Measurements from ENCODE around the gene BRIP1.

Gene BRIP1

GRCh38 chr17:61733021-61733420 is 130.3 kb downstream of the BRIP1 start:
- Histone ChIP-seq H2BK5ac (ENCODE audit: low read depth, low read length, poor library complexity) (no peak overlapping the region), H3K79me1 (ENCODE audit: low read length) (no peaks in the 10 kb centered on the region), H3K4me2 (ENCODE audit: low read length) (no peak overlapping the region), H3K23ac (ENCODE audit: low read length) (no peak overlapping the region), H2BK120ac (ENCODE audit: insufficient read depth, low read length, poor library complexity) (no peak overlapping the region), H3K4ac (ENCODE audit: low read depth, low read length) (no peak overlapping the region), H3K9ac (ENCODE audit: low read length) (no peak overlapping the region), H3K27me3 (ENCODE audit: insufficient read depth, low read length) (no peaks in the 10 kb centered on the region), H3K79me2 (ENCODE audit: control insufficient read depth, insufficient read depth, low read length, poor library complexity) (no peaks in the 10 kb centered on the region), H2AK5ac (ENCODE audit: low read length) (no peak overlapping the region), H3K4me3 (ENCODE audit: low read depth, low read length) (no peak overlapping the region), H4K8ac (ENCODE audit: low read depth, low read length) (no peak overlapping the region), H3K18ac (ENCODE audit: low read length) (no peak overlapping the region), H2BK12ac (ENCODE audit: low read length) (no peak overlapping the region), H3K4me1 (ENCODE audit: control insufficient read depth in 1 of 2, insufficient read depth in 2 of 2, low read length in 2 of 2) (no peaks in the 10 kb centered on the region), H3K14ac (ENCODE audit: low read length) (no peak overlapping the region), H2AFZ (ENCODE audit: insufficient read depth, low read length, poor library complexity) (no peak overlapping the region), H3K9me3 (ENCODE audit: insufficient read depth, low read depth, low read length) (no peaks in the 10 kb centered on the region), H3K27ac (ENCODE audit: low read depth, low read length) (no peak overlapping the region), H4K12ac (ENCODE audit: low read depth, low read length) (no peak overlapping the region), H4K91ac (ENCODE audit: low read depth, low read length) (no peak overlapping the region), H3K36me3 (ENCODE audit: control insufficient read depth in 1 of 2, insufficient read depth in 2 of 2, low read length in 2 of 2) (peaks cover 2 to 4% of the 10 kb centered on the region in 2 experiments)
- no CpG with 5 or more reads among the region's 5 CpGs for WGBS (ENCODE audit: extremely low coverage, insufficient coverage, insufficient read length)
- no peak for DNase-seq

GRCh38 chr17:61732169-61732568 is 131.2 kb downstream of the BRIP1 start:
- Histone ChIP-seq H2BK120ac (ENCODE audit: insufficient read depth, low read length, poor library complexity) (no peak overlapping the region), H3K9me3 (ENCODE audit: insufficient read depth, low read depth, low read length) (no peaks in the 10 kb centered on the region), H3K79me2 (ENCODE audit: control insufficient read depth, insufficient read depth, low read length, poor library complexity) (no peaks in the 10 kb centered on the region), H3K4me2 (ENCODE audit: low read length) (no peak overlapping the region), H3K27me3 (ENCODE audit: insufficient read depth, low read length) (no peaks in the 10 kb centered on the region), H3K27ac (ENCODE audit: low read depth, low read length) (no peak overlapping the region), H3K18ac (ENCODE audit: low read length) (no peak overlapping the region), H3K4ac (ENCODE audit: low read depth, low read length) (no peak overlapping the region), H3K23ac (ENCODE audit: low read length) (no peak overlapping the region), H4K12ac (ENCODE audit: low read depth, low read length) (no peak overlapping the region), H3K9ac (ENCODE audit: low read length) (no peak overlapping the region), H4K8ac (ENCODE audit: low read depth, low read length) (no peak overlapping the region), H2BK5ac (ENCODE audit: low read depth, low read length, poor library complexity) (no peak overlapping the region), H3K4me1 (ENCODE audit: control insufficient read depth in 1 of 2, insufficient read depth in 2 of 2, low read length in 2 of 2) (no peaks in the 10 kb centered on the region), H2AFZ (ENCODE audit: insufficient read depth, low read length, poor library complexity) (no peak overlapping the region), H2AK5ac (ENCODE audit: low read length) (no peak overlapping the region), H3K36me3 (ENCODE audit: control insufficient read depth in 1 of 2, insufficient read depth in 2 of 2, low read length in 2 of 2) (peaks cover 0 to 4% of the 10 kb centered on the region in 2 experiments), H4K91ac (ENCODE audit: low read depth, low read length) (no peak overlapping the region), H3K14ac (ENCODE audit: low read length) (no peak overlapping the region), H3K79me1 (ENCODE audit: low read length) (no peaks in the 10 kb centered on the region), H2BK12ac (ENCODE audit: low read length) (no peak overlapping the region), H3K4me3 (ENCODE audit: low read depth, low read length) (no peak overlapping the region)
- no CpG with 5 or more reads among the region's 3 CpGs for WGBS (ENCODE audit: extremely low coverage, insufficient coverage, insufficient read length)
- DNase-seq: no peak

GRCh38 chr17:61731330-61731729 is 132.0 kb downstream of the BRIP1 start:
- no peaks in the 10 kb centered on the region for H3K79me2 ChIP-seq (ENCODE audit: control insufficient read depth, insufficient read depth, low read length, poor library complexity)
- no peaks in the 10 kb centered on the region for H3K4me1 ChIP-seq (ENCODE audit: control insufficient read depth in 1 of 2, insufficient read depth in 2 of 2, low read length in 2 of 2)

GRCh38 chr17:61729690-61730268 is 133.5 kb downstream of the BRIP1 start:
- Histone ChIP-seq H3K27ac (ENCODE audit: low read depth, low read length) (no peak overlapping the region), H2AK5ac (ENCODE audit: low read length) (no peak overlapping the region), H3K36me3 (ENCODE audit: control insufficient read depth in 1 of 2, insufficient read depth in 2 of 2, low read length in 2 of 2) (peaks cover 0 to 4% of the 10 kb centered on the region in 2 experiments), H3K79me2 (ENCODE audit: control insufficient read depth, insufficient read depth, low read length, poor library complexity) (no peaks in the 10 kb centered on the region), H2BK120ac (ENCODE audit: insufficient read depth, low read length, poor library complexity) (no peak overlapping the region), H3K4ac (ENCODE audit: low read depth, low read length) (no peak overlapping the region), H4K8ac (ENCODE audit: low read depth, low read length) (no peak overlapping the region), H3K4me1 (ENCODE audit: control insufficient read depth in 1 of 2, insufficient read depth in 2 of 2, low read length in 2 of 2) (no peaks in the 10 kb centered on the region), H4K91ac (ENCODE audit: low read depth, low read length) (no peak overlapping the region), H2BK5ac (ENCODE audit: low read depth, low read length, poor library complexity) (no peak overlapping the region), H3K79me1 (ENCODE audit: low read length) (no peaks in the 10 kb centered on the region), H3K4me2 (ENCODE audit: low read length) (no peak overlapping the region), H3K4me3 (ENCODE audit: low read depth, low read length) (no peak overlapping the region), H3K14ac (ENCODE audit: low read length) (no peak overlapping the region), H4K12ac (ENCODE audit: low read depth, low read length) (no peak overlapping the region), H3K9ac (ENCODE audit: low read length) (no peak overlapping the region), H2AFZ (ENCODE audit: insufficient read depth, low read length, poor library complexity) (no peak overlapping the region), H3K18ac (ENCODE audit: low read length) (no peak overlapping the region), H3K23ac (ENCODE audit: low read length) (no peak overlapping the region), H2BK12ac (ENCODE audit: low read length) (no peak overlapping the region), H3K27me3 (ENCODE audit: insufficient read depth, low read length) (no peaks in the 10 kb centered on the region), H3K9me3 (ENCODE audit: insufficient read depth, low read depth, low read length) (no peaks in the 10 kb centered on the region)
- WGBS (ENCODE audit: extremely low coverage, insufficient coverage, insufficient read length): no CpG with 5 or more reads among the region's 5 CpGs
- DNase-seq: no peak

More at GRCh38 chr17:61731330-61731729, 132.0 kb downstream of the BRIP1 start:
- H3K27ac ChIP-seq (ENCODE audit: low read depth, low read length): no peak overlapping the region
- H3K14ac ChIP-seq (ENCODE audit: low read length): no peak overlapping the region
- no peak overlapping the region for H4K91ac ChIP-seq (ENCODE audit: low read depth, low read length)
- no peak overlapping the region for H3K4me2 ChIP-seq (ENCODE audit: low read length)
- H4K12ac ChIP-seq (ENCODE audit: low read depth, low read length): no peak overlapping the region
- no peak overlapping the region for H3K4me3 ChIP-seq (ENCODE audit: low read depth, low read length)
- no peaks in the 10 kb centered on the region for H3K27me3 ChIP-seq (ENCODE audit: insufficient read depth, low read length)
- H2AFZ ChIP-seq (ENCODE audit: insufficient read depth, low read length, poor library complexity): no peak overlapping the region
- no peak overlapping the region for H3K23ac ChIP-seq (ENCODE audit: low read length)
- no peak overlapping the region for H3K18ac ChIP-seq (ENCODE audit: low read length)
- H2AK5ac ChIP-seq (ENCODE audit: low read length): no peak overlapping the region
- no peak overlapping the region for H3K4ac ChIP-seq (ENCODE audit: low read depth, low read length)
- no peak overlapping the region for H2BK120ac ChIP-seq (ENCODE audit: insufficient read depth, low read length, poor library complexity)
- no peaks in the 10 kb centered on the region for H3K9me3 ChIP-seq (ENCODE audit: insufficient read depth, low read depth, low read length)
- H2BK5ac ChIP-seq (ENCODE audit: low read depth, low read length, poor library complexity): no peak overlapping the region
- H3K9ac ChIP-seq (ENCODE audit: low read length): no peak overlapping the region
- H4K8ac ChIP-seq (ENCODE audit: low read depth, low read length): no peak overlapping the region
- no peaks in the 10 kb centered on the region for H3K79me1 ChIP-seq (ENCODE audit: low read length)
- DNase-seq: no peak
- no peak overlapping the region for H2BK12ac ChIP-seq (ENCODE audit: low read length)
- H3K36me3 ChIP-seq (ENCODE audit: control insufficient read depth in 1 of 2, insufficient read depth in 2 of 2, low read length in 2 of 2): peaks cover 0 to 4% of the 10 kb centered on the region in 2 experiments
